ENCODE results near the gene BRI3.

DNA sequence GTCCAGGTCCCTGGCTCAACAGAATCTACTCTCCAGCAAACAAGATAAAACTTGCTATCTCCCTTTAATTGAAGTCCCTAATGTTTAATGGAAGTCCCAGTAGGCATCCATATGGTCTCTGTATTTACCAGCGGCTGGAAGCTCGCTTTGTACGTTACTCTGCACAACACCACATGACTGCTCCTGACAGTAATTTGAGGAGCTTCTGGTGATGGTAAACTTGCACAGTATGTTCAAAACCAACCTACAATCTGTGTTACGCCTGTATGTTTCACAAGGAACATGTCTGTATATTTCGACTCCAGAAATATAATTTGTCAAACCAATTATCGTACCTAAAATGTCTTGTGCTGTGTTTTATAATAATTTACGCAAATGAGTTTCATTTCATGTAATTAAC, 25.1 kb upstream of the BRI3 start:
- no peak for TF ChIP-seq POLR2A (IDR thresholded peaks at IDR 0.05)
- TF ChIP-seq, protein P1, sequence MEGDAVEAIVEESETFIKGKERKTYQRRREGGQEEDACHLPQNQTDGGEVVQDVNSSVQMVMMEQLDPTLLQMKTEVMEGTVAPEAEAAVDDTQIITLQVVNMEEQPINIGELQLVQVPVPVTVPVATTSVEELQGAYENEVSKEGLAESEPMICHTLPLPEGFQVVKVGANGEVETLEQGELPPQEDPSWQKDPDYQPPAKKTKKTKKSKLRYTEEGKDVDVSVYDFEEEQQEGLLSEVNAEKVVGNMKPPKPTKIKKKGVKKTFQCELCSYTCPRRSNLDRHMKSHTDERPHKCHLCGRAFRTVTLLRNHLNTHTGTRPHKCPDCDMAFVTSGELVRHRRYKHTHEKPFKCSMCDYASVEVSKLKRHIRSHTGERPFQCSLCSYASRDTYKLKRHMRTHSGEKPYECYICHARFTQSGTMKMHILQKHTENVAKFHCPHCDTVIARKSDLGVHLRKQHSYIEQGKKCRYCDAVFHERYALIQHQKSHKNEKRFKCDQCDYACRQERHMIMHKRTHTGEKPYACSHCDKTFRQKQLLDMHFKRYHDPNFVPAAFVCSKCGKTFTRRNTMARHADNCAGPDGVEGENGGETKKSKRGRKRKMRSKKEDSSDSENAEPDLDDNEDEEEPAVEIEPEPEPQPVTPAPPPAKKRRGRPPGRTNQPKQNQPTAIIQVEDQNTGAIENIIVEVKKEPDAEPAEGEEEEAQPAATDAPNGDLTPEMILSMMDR (IDR thresholded peaks at IDR 0.05) = no peak

Measured in lower leg skin (tissue), 3 donors.